HG03432 (cell line): ENCODE data around the gene CNTN1.
A peak's percentile ranks its signal among the peaks of the same experiment; 100 is the strongest.

Experiments
- ATAC-seq: cut with Tn5 transposase; IDR thresholded peaks from one replicate; pipeline ENCODE4 v1.9.1; 2021; ENCODE audit warnings: mild to moderate bottlenecking, moderate library complexity; ENCODE audit not compliant: unreplicated experiment

CNTN1 gene

GRCh38 chr12:40768125-40768864 is 76.1 kb downstream of the CNTN1 start:
- no peak for ATAC-seq

- ATAC-seq = no peak
These were observed 77.6 kb downstream of the CNTN1 start for GRCh38 chr12:40769846-40770245.

DNA sequence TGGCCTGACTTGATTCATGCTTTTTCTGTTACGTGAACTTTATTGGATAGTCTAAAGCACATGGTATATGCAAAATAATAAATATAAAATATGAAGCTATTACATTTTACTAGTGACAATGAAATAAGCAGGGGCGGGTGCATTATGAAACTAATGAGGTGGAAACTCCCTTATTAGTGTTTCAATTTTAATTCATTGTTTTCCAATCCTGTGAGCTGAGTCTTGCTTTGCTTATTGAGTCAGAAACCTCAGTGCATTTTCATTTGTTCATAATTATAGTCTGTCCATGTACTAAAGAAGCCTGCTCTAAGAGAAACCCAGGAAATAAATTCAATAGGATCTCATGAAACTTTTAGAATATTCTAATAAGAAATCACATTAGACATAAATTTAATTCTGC is 78.5 kb downstream of the CNTN1 start:
- peak; percentile 39 for ATAC-seq

DNA sequence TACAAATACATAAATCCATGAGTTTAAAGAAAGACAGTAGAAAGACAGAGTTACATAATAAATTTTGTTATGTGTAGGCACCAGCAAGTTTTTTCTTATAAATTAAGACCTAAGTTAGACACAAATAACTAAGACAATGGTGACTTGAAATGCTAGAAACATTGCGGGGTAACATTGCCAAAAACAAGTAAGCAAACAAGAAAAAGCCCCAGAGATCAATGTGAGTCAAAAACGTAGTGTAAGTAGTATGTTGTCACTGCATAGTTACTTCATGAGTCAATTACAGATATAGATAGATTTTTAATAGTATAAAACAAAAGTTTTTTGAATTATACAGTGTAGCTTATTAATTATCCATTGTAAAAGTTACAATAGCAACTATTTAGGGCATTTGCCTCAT is 83.4 kb downstream of the CNTN1 start:
- no peak for ATAC-seq

DNA sequence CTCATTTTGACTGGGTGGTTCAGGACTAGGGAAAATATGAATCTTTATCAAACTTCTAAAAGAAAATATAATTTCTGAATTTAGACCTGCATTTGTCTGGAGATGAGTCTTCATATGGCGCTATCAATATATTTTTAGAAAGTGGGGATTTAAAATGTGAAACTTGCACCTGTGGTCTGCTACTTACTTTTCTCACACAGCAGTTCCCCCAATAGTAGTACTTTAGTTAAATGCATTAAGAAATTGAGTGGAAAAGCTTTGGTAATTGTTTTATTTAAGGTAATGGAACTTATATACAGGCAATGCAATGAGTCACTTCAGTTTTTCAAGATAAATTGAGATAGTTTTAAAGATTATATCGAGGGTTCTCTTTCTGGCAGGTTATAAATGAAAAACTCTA is 91.9 kb downstream of the CNTN1 start:
- no peak for ATAC-seq

GRCh38 chr12:40788276-40788675 is 96.0 kb downstream of the CNTN1 start:
- ATAC-seq = no peak

- no peak for ATAC-seq
These were observed 100.7 kb downstream of the CNTN1 start for GRCh38 chr12:40792792-40793386.

DNA sequence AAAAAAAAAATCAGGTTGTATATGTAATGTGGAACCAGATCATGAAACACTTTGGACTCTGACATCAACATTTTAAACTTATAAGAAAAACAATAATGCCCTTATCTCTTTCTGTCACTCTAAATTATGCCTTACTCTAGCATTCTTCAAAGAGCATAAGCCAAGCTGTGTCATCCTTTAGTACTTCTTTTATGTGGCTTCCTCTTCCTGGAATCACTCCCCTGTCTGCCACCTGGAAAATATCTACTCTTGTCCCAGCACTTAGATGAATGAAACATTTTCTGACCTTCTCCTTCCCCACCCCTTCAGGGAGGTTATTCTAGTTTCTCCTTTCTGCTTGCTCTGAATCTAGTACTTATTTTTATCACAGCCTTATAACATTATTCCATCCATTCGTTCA is 101.2 kb downstream of the CNTN1 start:
- ATAC-seq = no peak

DNA sequence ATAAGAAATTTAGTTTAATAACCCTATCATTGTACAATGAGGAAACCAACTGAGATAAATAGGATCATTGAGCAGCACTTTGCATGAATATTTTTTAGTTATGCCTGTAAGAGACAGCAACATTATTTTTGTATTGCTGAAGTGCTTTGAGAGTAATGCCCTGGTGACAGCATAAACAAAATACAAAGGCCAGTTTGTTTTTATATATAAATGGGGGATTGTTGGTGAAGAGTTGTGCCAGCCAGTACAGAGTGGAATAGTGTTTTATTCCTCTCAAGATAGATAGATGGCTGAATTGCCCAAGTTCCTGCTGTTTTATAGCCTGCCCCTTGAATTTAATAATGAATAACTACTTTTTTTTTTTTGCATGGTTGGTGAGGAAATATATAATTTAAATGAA is 101.8 kb downstream of the CNTN1 start:
- no peak for ATAC-seq

DNA sequence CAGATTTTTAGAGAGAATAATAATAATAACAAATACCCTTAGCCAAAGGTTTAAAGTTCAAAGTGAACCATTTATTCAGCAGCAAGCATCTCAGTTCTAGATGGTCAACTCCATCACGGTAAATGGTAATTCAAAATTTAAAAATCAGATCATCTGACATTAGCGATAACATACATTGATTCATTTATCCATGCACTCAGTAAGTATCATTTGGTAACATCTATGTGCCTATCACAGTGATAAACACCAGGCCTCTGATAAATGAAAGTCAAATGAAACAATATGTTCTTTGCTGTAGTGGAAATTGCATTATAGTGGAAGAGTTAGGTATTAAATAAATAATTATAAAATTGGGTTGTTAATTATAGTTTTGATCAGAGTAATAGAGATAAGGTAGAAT is 108.8 kb downstream of the CNTN1 start:
- no peak for ATAC-seq

GRCh38 chr12:40801861-40802260 is 109.6 kb downstream of the CNTN1 start:
- ATAC-seq = no peak

DNA sequence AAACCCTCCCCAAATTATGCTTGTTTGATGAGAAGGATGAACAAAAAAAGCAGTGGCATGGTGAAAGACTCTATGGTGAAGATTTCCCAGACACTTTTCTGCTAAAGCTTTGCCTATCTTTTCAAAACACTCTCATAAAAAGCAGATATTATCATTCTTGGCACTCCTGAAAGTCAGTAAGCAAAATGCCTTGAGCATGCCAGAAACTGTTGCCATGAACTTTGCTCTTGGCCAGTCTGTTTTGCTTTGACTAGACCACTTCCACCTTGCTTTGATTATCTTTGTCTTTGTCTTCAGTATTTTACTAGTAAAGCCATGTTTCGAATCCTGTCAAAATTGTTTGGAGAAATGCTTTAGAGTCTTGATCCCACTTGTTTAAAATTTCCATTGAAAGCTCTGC is 110.4 kb downstream of the CNTN1 start:
- ATAC-seq = no peak

DNA sequence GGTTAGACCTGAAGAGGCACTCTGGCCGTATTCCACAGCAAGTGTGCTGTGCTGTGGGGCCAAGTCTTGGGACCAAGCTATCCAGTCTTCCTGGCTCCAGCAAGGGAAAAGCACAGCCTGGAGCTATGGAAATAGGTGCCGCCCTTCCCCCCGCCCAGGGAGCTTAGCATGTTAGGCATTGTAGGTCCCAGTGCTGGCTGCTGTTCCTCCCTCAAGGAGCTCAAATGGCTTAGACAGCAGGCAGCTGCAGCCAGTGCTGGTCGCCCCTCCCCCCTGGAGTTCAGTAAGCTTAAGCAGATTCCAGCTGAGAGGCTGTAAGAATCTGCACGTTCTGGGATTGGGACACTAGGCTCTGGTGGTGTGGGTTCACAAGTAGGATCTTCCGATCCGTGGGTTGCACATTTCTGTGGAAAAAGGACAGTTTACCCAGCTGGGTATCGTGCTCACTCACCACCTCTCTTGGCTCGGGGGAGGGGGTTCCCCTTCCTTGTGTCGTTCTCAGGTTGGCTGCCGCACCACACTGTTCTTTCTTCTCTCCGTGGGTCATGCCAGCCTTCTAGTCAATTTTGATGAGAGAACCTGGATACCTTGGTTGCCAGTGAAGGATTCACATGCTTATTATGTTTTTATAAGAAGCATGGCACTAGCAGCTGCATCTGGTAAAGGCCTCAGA is 127.3 kb downstream of the CNTN1 start:
- no peak for ATAC-seq

GRCh38 chr12:40820794-40821484 is 128.7 kb downstream of the CNTN1 start:
- ATAC-seq = no peak

DNA sequence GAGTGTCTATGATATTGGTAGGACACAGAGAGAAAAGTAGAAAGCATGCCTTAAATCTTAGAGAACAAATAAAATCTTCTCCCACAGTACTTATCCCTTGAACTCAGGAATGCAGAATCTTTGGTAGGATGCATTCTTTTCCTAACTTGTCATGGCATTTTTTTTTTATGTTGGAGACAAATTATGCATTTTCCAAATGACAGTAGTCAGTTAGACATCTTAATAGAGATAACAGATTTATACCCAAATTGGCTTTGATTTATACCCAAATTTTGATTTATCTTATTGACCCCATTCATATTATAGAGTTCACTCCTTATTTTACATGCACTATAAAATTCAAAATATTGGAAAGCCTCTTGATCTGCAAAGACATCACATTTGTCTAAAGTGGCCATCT is 132.9 kb downstream of the CNTN1 start:
- ATAC-seq = no peak

- no peak for ATAC-seq
These were observed 135.7 kb downstream of the CNTN1 start for GRCh38 chr12:40827683-40828592.

DNA sequence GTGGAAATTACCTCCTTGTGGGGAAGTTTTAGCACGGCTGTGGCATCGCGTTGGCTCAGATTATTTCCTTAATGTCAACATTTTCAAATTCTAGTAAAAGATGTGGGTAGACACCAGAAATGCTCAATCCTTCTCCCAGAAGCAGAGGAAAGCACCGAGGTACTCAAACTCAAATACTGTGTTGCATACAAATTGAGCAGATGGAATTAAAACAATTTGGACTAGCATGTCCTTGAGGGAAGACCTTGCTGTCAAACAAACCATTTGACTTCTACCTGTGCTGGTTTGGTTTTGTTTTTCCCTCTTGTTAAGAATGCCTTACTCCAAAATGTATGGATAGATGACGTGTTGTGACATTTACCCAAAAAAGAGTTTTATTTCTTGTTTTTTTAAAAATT is 136.4 kb downstream of the CNTN1 start:
- no peak for ATAC-seq

GRCh38 chr12:40829738-40830144 is 137.5 kb downstream of the CNTN1 start:
- no peak for ATAC-seq

GRCh38 chr12:40831916-40832315 is 139.7 kb downstream of the CNTN1 start:
- ATAC-seq = no peak

DNA sequence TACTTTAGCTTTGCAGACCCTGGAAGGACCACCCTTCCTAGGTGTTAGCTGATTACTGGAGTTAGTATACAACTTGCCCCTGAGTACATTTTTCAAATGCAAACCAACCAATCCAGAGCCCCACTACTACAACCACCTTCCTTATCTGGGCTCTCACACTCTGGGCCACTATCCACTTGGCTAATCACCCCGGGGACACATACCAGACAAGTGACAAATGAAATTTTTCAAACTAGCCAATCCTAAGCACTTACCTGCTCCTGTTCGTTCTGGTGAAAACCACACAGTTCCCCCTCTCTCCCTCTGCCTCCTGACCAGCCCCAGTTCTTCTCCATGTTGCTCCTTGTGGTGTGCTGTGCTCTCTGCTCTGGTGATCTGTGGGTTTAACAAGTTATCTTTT is 140.4 kb downstream of the CNTN1 start:
- no peak for ATAC-seq

DNA sequence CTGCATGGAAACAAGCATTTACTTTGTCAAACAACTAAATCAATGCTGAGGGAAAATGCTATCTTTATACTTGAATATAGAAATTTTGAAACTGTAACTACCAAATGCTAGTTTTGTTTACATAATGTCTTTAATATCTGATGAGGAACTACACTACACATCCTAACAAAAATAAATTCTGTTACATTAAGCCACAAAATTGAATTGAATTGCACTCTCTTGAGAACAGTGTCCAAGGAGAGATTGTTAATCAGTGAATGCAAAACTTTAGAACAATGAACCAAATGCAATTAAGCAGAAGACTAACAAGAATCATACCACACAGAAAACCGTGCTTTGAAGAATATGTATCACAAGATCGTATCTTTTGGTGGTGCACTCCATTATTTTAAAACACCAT is 141.6 kb downstream of the CNTN1 start:
- ATAC-seq = no peak
